Upper lobe of left lung (tissue), 6 donors: Measurements from ENCODE around the gene RACGAP1. TPM values are rescaled to one million over a fixed set of nuclear protein-coding genes. Genes with fewer than 3 reads are reported as not detected.

Experiments used
- ATAC-seq, 2 donors: fragments of 200-7000 bp; cut with Tn5 transposase; one replicate each; pipeline ENCODE4 v1.9.1; 2022; ENCODE audit warnings: mild to moderate bottlenecking in 2 of 2, moderate library complexity in 2 of 2; ENCODE audit not compliant: low FRiP score in 2 of 2
- DNase-seq, 2 donors: peaks; one replicate each; pipeline ENCODE4 v3.0.0-alpha.2; 2019 to 2020
- H3K27ac ChIP-seq, 4 donors: fragments of 200-600 bp; sonication (generic); one replicate each; pipeline ENCODE4 v1.5.1; 2016 to 2019
- H3K27me3 ChIP-seq, 4 donors: fragments of 200-600 bp; sonication (generic); one replicate each; pipeline ENCODE4 v1.5.1; 2017 to 2019
- H3K36me3 ChIP-seq, 4 donors: fragments of 200-600 bp; sonication (generic); one replicate each; pipeline ENCODE4 v1.5.1; 2016 to 2019
- H3K4me1 ChIP-seq, 4 donors: fragments of 200-600 bp; sonication (generic); one replicate each; pipeline ENCODE4 v1.5.1; 2018 to 2019
- H3K4me3 ChIP-seq, 4 donors: fragments of 200-600 bp; sonication (generic); one replicate each; pipeline ENCODE4 v1.5.1; 2017 to 2019; ENCODE audit warnings: mild to moderate bottlenecking in 2 of 4, moderate library complexity in 1 of 4
- H3K9me3 ChIP-seq, 4 donors: fragments of 200-600 bp; sonication (generic); one replicate each; pipeline ENCODE4 v1.5.1; 2018 to 2019
- EP300 ChIP-seq, 4 donors: sonication (generic); formaldehyde crosslinking; IDR thresholded peaks; one replicate each; pipeline ENCODE4 v1.5.1; 2017; ENCODE audit warnings: antibody characterized with exemption in 4 of 4, control low read depth in 2 of 4
- POLR2A ChIP-seq, 4 donors: fragments of 450-650 bp; IDR thresholded peaks; one replicate each; pipeline ENCODE4 v1.5.1; 2016 to 2017; ENCODE audit warnings: antibody characterized with exemption in 4 of 4, mild to moderate bottlenecking in 2 of 4
- POLR2AphosphoS5 ChIP-seq, 2 donors: sonication (generic); formaldehyde crosslinking; IDR thresholded peaks; one replicate each; pipeline ENCODE4 v1.5.1; 2017; ENCODE audit warnings: antibody characterized with exemption in 2 of 2
- WGBS, 2 donors: methylation state at CpG; one replicate each; pipeline ENCODE4 v1.1.5; 2017 to 2018; 5-methylcytosine and 5-hydroxymethylcytosine counted together
- total RNA-seq, 6 donors: library from RNA; depleted of rRNA in 4 of 6; stranded (reverse); fragments of >200 nt in 4 of 6; gene quantifications; one replicate each; pipeline versions ENCODE4 v1.1.0 to v1.2.1, GENCODE V29; 2016 to 2021
- TF ChIP-seq, protein P1 (sequence below), 6 experiments: fragments of 450-650 bp in 4 of 6; fragments of 200-600 bp in 2 of 6; sonication (generic) in 2 of 6; IDR thresholded peaks; one replicate each; pipeline ENCODE4 v1.5.1; 2016 to 2019; ENCODE audit warnings: antibody characterized with exemption in 6 of 6
- donor health status: DM: no; HTN: no; CAD: no; lungs with moderate emphysema.
- donor health status: DM: no; HTN: yes; CAD: no; lungs with severe emphysema.

Gene RACGAP1
- total RNA-seq, 6 donors from 2014 or later, result 10.3 to 22.4 (median 18.4) TPM

- WGBS, 2 donors, result 58 to 91% methylated on average over 8 to 14 of the region's 14 CpGs
- no peaks in the 10 kb centered on the region for H3K27me3 ChIP-seq
- no peaks in the 10 kb centered on the region for H3K9me3 ChIP-seq
- ATAC-seq, result no peak
- H3K27ac ChIP-seq, result peak overlapping the region in 1 of 4 donors; percentile 40
- TF ChIP-seq EP300 (IDR thresholded peaks at IDR 0.05) (no peak), POLR2A (IDR thresholded peaks at IDR 0.05) (no peak), POLR2AphosphoS5 (IDR thresholded peaks at IDR 0.05) (no peak)
- TF ChIP-seq, protein P1, sequence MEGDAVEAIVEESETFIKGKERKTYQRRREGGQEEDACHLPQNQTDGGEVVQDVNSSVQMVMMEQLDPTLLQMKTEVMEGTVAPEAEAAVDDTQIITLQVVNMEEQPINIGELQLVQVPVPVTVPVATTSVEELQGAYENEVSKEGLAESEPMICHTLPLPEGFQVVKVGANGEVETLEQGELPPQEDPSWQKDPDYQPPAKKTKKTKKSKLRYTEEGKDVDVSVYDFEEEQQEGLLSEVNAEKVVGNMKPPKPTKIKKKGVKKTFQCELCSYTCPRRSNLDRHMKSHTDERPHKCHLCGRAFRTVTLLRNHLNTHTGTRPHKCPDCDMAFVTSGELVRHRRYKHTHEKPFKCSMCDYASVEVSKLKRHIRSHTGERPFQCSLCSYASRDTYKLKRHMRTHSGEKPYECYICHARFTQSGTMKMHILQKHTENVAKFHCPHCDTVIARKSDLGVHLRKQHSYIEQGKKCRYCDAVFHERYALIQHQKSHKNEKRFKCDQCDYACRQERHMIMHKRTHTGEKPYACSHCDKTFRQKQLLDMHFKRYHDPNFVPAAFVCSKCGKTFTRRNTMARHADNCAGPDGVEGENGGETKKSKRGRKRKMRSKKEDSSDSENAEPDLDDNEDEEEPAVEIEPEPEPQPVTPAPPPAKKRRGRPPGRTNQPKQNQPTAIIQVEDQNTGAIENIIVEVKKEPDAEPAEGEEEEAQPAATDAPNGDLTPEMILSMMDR (IDR thresholded peaks at IDR 0.05), result no peak
- DNase-seq, result no peak
- H3K36me3 ChIP-seq, result no peaks in the 10 kb centered on the region
- peak overlapping the region in 1 of 4 donors; percentile 40 for H3K4me3 ChIP-seq
- H3K4me1 ChIP-seq, result peaks cover 10 to 28% (median 25%) of the 10 kb centered on the region in 4 donors
Observed at GRCh38 chr12:50051101-50051806, 26.0 kb upstream of the RACGAP1 start.

- Histone ChIP-seq H3K36me3 (no peaks in the 10 kb centered on the region), H3K4me1 (peaks cover 3 to 22% (median 18%) of the 10 kb centered on the region in 4 donors), H3K4me3 (peak overlapping the region in 3 of 4 donors; percentile 26 to 40 (median 34)), H3K27ac (peak overlapping the region in 1 of 4 donors; percentile 40), H3K27me3 (no peaks in the 10 kb centered on the region), H3K9me3 (no peaks in the 10 kb centered on the region)
- TF ChIP-seq, protein P1 (IDR thresholded peaks at IDR 0.05), result no peak
- TF ChIP-seq POLR2AphosphoS5 (IDR thresholded peaks at IDR 0.05), result peak in 1 of 2 donors; percentile 7
- peak; percentile 78 to 88 for DNase-seq
- peak; percentile 66 to 94 for ATAC-seq
- WGBS, 2 donors, result 8 to 12% methylated on average over 13 to 35 of the region's 37 CpGs
Observed at GRCh38 chr12:50050410-50051098, 25.3 kb upstream of the RACGAP1 start.

DNA sequence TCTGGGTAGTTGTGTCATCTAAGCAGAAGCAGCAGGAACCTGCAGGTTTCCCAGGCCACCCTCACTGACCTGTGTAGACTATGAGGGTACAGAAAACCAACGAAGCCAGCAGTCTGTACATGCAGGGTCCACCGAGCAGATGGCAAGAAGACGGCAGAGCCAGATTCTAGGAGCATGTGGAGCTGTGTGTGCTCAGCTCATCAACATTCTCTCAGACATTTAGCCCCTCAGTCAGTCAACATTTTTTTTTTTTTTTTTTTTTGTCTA is 24.8 kb upstream of the RACGAP1 start:
- WGBS, 2 donors, result 85 to 88% methylated on average over 3 of the region's 3 CpGs
- Histone ChIP-seq H3K9me3 (no peaks in the 10 kb centered on the region), H3K4me3 (peak overlapping the region in 2 of 4 donors; percentile 34 to 40), H3K27ac (no peak overlapping the region), H3K4me1 (peaks cover 3 to 22% (median 18%) of the 10 kb centered on the region in 4 donors), H3K27me3 (no peaks in the 10 kb centered on the region), H3K36me3 (no peaks in the 10 kb centered on the region)
- no peak for DNase-seq
- no peak for TF ChIP-seq EP300 (IDR thresholded peaks at IDR 0.05)
- no peak for TF ChIP-seq POLR2A (IDR thresholded peaks at IDR 0.05)
- TF ChIP-seq POLR2AphosphoS5 (IDR thresholded peaks at IDR 0.05), result no peak
- TF ChIP-seq, protein P1 (IDR thresholded peaks at IDR 0.05), result no peak
- peak in 1 of 2 donors; percentile 15 for ATAC-seq

- WGBS, 2 donors, result 68 to 85% methylated on average over 2 to 3 of the region's 3 CpGs
- H3K27ac ChIP-seq, result no peak overlapping the region
- no peaks in the 10 kb centered on the region for H3K27me3 ChIP-seq
- DNase-seq (no peak), ATAC-seq (no peak)
- no peak overlapping the region for H3K4me3 ChIP-seq
- H3K4me1 ChIP-seq, result peaks cover 3 to 22% (median 18%) of the 10 kb centered on the region in 4 donors
- no peak for TF ChIP-seq POLR2AphosphoS5 (IDR thresholded peaks at IDR 0.05)
- no peak for TF ChIP-seq EP300 (IDR thresholded peaks at IDR 0.05)
- TF ChIP-seq, protein P1 (IDR thresholded peaks at IDR 0.05), result no peak
- TF ChIP-seq POLR2A (IDR thresholded peaks at IDR 0.05), result no peak
- no peaks in the 10 kb centered on the region for H3K9me3 ChIP-seq
- H3K36me3 ChIP-seq, result no peaks in the 10 kb centered on the region
Observed at GRCh38 chr12:50049254-50050118, 24.2 kb upstream of the RACGAP1 start.
